CD4-positive, alpha-beta T cell (primary cell): ENCODE data around the gene AGT. TPM values are rescaled to one million over a fixed set of nuclear protein-coding genes. Genes with fewer than 3 reads are reported as not detected.

Source experiments
- ATAC-seq: fragments of 200-7000 bp; cut with Tn5 transposase; one replicate; pipeline ENCODE4 v1.10.0; 2022; ENCODE audit warnings: mild to moderate bottlenecking; ENCODE audit not compliant: poor library complexity
- CTCF ChIA-PET: fragments of 350-600 bp; sonication (Branson Sonifier 250); formaldehyde crosslinking; loops from one replicate; lab custom pipeline; 2021; ENCODE audit warnings: antibody characterized with exemption, inconsistent platforms; lab: Charles Lee
- POLR2A ChIA-PET: fragments of 350-600 bp; sonication (Branson Sonifier 250); formaldehyde crosslinking; loops from one replicate; lab custom pipeline; 2021; ENCODE audit warnings: antibody characterized with exemption, inconsistent platforms; lab: Charles Lee
- DNase-seq, 14 experiments: peaks; one replicate each; pipeline ENCODE4 v3.0.0-alpha.2; 2013 to 2020; ENCODE audit warnings: mixed read lengths in 2 of 14
- H3K27ac ChIP-seq, 2 donors: one replicate each; pipeline versions ENCODE4 v1.5.1 to v1.7.0; 2013; ENCODE audit warnings: low read length in 2 of 2, low read depth in 1 of 2, mild to moderate bottlenecking in 1 of 2
- H3K27me3 ChIP-seq, 2 experiments: 1 replicate in 1 of 2; 2 replicates in 1 of 2; pipeline versions ENCODE4 v1.6.1 to v1.7.0; 2013; ENCODE audit warnings: low read length in 2 of 2, control low read depth in 1 of 2, mild to moderate bottlenecking in 1 of 2, moderate library complexity in 1 of 2; ENCODE audit not compliant: insufficient read depth in 2 of 2, control insufficient read depth in 1 of 2
- H3K36me3 ChIP-seq: one replicate; pipeline ENCODE4 v1.6.1; 2013; ENCODE audit warnings: low read length, control low read depth; ENCODE audit not compliant: insufficient read depth
- H3K4me1 ChIP-seq: one replicate; pipeline ENCODE4 v1.6.1; 2013; ENCODE audit warnings: low read length, control low read depth; ENCODE audit not compliant: insufficient read depth
- H3K4me3 ChIP-seq: one replicate; pipeline ENCODE4 v1.5.1; 2013; ENCODE audit warnings: mild to moderate bottlenecking, low read length, moderate library complexity
- H3K9me3 ChIP-seq, 2 experiments: 1 replicate in 1 of 2; 2 replicates in 1 of 2; pipeline versions ENCODE4 v1.6.1 to v1.7.0; 2013; ENCODE audit warnings: low read length in 2 of 2, mild to moderate bottlenecking in 2 of 2, control low read depth in 1 of 2, moderate library complexity in 1 of 2; ENCODE audit not compliant: control insufficient read depth in 1 of 2, insufficient read depth in 1 of 2
- H3K27ac Mint-ChIP-seq: one replicate; pipeline ENCODE4 v1.8.0; 2020; ENCODE audit warnings: mixed read lengths
- H3K27me3 Mint-ChIP-seq: one replicate; pipeline ENCODE4 v1.8.0; 2021; ENCODE audit warnings: mixed read lengths
- H3K36me3 Mint-ChIP-seq: one replicate; pipeline ENCODE4 v1.8.0; 2021; ENCODE audit warnings: low read depth, mixed read lengths
- H3K4me1 Mint-ChIP-seq: one replicate; pipeline ENCODE4 v1.8.0; 2021; ENCODE audit warnings: low read depth, mixed read lengths
- H3K4me3 Mint-ChIP-seq: one replicate; pipeline ENCODE4 v1.8.0; 2020; ENCODE audit warnings: mild to moderate bottlenecking, mixed read lengths
- H3K9me3 Mint-ChIP-seq: one replicate; pipeline ENCODE4 v1.8.0; 2020; ENCODE audit warnings: mixed read lengths
- intact Hi-C, 2 experiments: fragments of 100-400 bp; cut with DNase I in 1 of 2; cut with micrococcal nuclease in 1 of 2; formaldehyde crosslinking; loops; one replicate each; pipeline versions ENCODE4 v1.15.1 to v1.9.0; 2023 to 2025; cut with DNase I, micrococcal nuclease
- total RNA-seq, 174 experiments: library from RNA in 2 of 174; stranded (reverse) in 2 of 174; gene quantifications; one replicate each; pipeline ENCODE4 v1.2.3 and lab custom pipeline; 2021 to 2026
- TF ChIP-seq, protein P1 (sequence below): fragments of 200-600 bp; IDR thresholded peaks from one replicate; pipeline ENCODE4 v1.8.0; 2022; ENCODE audit warnings: antibody characterized with exemption, mild to moderate bottlenecking

Gene AGT
- total RNA-seq, 2 experiments from 2014 or later = not detected

DNA sequence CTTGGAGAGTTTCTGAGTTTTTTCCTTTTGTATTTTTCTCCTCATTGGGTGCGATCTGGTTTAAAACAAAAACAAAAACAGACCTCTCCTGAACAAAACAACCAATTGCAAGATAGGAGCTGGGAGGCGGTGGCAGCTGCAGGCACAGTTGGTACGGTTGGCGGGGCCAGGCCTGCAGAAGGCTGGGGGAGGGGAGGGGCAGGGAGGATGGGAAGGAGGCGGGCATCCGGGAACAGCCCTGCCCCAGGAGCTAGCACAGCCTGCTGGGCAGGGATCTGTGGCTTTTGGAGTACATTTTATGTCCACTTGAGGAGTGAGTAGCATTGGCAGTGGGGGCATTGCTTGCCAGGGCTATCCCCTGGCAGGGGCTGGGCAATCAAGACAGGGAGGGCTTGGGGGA is 38.5 kb upstream of the AGT start:
- H3K27me3 ChIP-seq = no peaks in the 10 kb centered on the region
- POLR2A ChIA-PET = no interaction called here
- Mint-ChIP-seq H3K4me1 (no peaks in the 10 kb centered on the region), H3K9me3 (no peaks in the 10 kb centered on the region), H3K27ac (no peak overlapping the region), H3K36me3 (no peaks in the 10 kb centered on the region), H3K27me3 (no peaks in the 10 kb centered on the region), H3K4me3 (no peak overlapping the region)
- ATAC-seq = no peak
- H3K9me3 ChIP-seq = no peaks in the 10 kb centered on the region
- no peaks in the 10 kb centered on the region for H3K36me3 ChIP-seq
- CTCF ChIA-PET = no interaction called here
- no peak overlapping the region for H3K27ac ChIP-seq
- DNase-seq = no peak
- intact Hi-C loops = no loop called here
- peaks cover 9% of the 10 kb centered on the region for H3K4me1 ChIP-seq
- TF ChIP-seq, protein P1, sequence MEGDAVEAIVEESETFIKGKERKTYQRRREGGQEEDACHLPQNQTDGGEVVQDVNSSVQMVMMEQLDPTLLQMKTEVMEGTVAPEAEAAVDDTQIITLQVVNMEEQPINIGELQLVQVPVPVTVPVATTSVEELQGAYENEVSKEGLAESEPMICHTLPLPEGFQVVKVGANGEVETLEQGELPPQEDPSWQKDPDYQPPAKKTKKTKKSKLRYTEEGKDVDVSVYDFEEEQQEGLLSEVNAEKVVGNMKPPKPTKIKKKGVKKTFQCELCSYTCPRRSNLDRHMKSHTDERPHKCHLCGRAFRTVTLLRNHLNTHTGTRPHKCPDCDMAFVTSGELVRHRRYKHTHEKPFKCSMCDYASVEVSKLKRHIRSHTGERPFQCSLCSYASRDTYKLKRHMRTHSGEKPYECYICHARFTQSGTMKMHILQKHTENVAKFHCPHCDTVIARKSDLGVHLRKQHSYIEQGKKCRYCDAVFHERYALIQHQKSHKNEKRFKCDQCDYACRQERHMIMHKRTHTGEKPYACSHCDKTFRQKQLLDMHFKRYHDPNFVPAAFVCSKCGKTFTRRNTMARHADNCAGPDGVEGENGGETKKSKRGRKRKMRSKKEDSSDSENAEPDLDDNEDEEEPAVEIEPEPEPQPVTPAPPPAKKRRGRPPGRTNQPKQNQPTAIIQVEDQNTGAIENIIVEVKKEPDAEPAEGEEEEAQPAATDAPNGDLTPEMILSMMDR = no peak
- no peak overlapping the region for H3K4me3 ChIP-seq

DNA sequence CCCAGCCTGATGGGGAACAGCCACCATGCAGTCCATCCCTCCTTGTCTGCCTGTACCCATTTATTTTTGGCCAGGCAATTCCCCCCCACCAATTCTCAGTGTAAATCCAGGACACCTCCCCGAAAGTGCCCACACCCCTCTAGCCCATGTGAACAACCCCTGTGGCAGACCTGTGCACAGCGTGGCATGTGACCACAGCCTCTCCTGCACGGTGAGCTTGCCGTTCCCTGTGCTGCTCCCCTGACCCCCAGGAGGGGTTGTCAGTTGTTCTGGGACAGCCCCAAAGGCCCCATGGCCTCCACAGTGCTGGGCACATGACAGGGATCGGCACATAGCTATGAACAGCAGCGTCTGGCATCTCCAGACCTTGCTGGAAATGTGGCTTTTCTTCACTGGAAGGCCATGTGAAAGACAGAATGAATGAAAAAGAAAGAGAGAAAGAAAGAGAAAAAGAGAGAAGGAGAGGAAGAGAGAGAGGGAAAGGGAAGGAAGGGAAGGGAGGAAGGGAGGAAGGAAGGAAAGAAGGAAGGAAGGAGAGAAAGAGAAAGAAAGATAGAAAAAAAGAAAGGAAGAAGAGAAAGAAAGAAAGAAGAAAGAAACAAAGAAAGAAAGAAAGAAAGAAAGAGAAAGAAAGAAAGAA is 37.2 kb upstream of the AGT start:
- intact Hi-C loops = no loop called here
- Mint-ChIP-seq H3K27ac (no peak overlapping the region), H3K36me3 (no peaks in the 10 kb centered on the region), H3K4me1 (no peaks in the 10 kb centered on the region), H3K27me3 (no peaks in the 10 kb centered on the region), H3K9me3 (no peaks in the 10 kb centered on the region), H3K4me3 (no peak overlapping the region)
- peaks cover 9% of the 10 kb centered on the region for H3K4me1 ChIP-seq
- DNase-seq (no peak), ATAC-seq (no peak)
- ChIA-PET POLR2A (no interaction called here), CTCF (no interaction called here)
- H3K36me3 ChIP-seq = no peaks in the 10 kb centered on the region
- H3K27me3 ChIP-seq = no peaks in the 10 kb centered on the region
- TF ChIP-seq, protein P1 = no peak
- H3K27ac ChIP-seq = no peak overlapping the region
- H3K4me3 ChIP-seq = no peak overlapping the region
- H3K9me3 ChIP-seq = no peaks in the 10 kb centered on the region

DNA sequence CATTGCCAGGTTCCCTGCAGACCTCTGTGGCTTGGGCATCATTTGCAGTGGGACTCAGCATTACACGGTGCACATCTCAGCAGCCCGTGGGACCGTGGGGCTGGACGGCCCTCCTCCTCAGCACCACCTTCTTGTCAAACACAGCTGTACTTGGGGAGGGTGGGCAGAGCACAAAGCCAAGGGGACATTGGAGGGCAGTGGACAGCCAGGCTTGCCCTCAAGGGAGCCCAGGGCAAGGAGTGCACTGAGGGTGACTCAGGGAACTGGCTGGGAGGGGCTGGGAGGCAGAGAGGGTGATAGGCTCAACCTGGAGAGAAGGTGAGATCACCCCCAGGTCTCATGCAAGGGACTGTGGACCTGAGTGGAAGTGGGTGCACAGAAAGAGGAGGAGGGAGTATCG is 36.7 kb upstream of the AGT start:
- ATAC-seq = no peak
- Mint-ChIP-seq H3K9me3 (no peaks in the 10 kb centered on the region), H3K36me3 (no peaks in the 10 kb centered on the region), H3K4me3 (no peak overlapping the region), H3K27ac (no peak overlapping the region), H3K27me3 (no peaks in the 10 kb centered on the region), H3K4me1 (no peaks in the 10 kb centered on the region)
- Histone ChIP-seq H3K27me3 (no peaks in the 10 kb centered on the region), H3K4me1 (peaks cover 9% of the 10 kb centered on the region), H3K36me3 (no peaks in the 10 kb centered on the region), H3K9me3 (no peaks in the 10 kb centered on the region), H3K27ac (no peak overlapping the region), H3K4me3 (no peak overlapping the region)
- no peak for DNase-seq
- TF ChIP-seq, protein P1 = no peak
- intact Hi-C loops = no loop called here
- CTCF ChIA-PET = no interaction called here
- POLR2A ChIA-PET = no interaction called here
